Measurements from ENCODE around the gene TTLL6.
A peak's percentile ranks its signal among the peaks of the same experiment; 100 is the strongest.

The TTLL6 gene

DNA sequence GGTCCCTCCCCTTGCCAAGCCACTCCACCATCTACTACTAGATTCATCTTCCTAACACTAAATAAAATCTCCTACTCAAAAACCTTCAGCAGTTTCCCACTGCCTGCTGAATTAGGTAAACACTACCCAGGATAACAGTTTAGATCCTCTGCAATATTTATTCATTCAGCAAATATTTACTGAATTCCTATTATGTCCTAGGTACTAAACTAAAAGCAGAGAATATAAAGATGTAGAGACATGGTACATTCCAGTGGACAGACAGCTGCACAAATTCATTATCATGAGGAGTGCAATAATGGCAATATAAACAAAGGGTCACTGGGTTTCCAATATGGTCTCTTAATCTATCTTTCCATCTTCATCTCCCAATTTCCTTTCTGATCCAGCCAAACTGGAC lies 57.7 kb downstream of the TTLL6 start:
- DNase-seq (ENCODE audit: low spot score), result peak; percentile 0

- peak; percentile 52 for DNase-seq (ENCODE audit: low spot score)
These were observed 59.5 kb downstream of the TTLL6 start for GRCh38 chr17:48757524-48757961.

- DNase-seq (ENCODE audit: low spot score), result no peak
These were observed 60.2 kb downstream of the TTLL6 start for GRCh38 chr17:48756830-48757251.

DNA sequence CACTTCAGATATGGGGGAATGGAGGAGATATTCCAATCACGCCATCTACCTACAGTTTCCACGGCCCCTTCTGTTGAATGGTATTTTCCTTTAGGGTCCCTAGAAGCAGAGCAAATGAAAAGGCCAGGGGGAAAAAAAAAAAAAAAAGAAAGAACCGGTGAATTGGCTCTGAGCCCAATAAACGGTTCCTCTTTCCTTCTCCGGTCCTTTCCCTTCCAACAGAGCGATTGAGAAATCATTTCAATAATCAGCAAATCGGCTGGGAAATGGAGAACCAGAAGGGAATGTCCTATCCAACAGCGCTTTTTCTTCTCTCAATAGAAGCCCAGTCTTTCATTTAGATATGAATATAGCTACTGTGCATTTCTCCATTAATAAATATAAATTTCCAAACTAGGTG lies 61.7 kb downstream of the TTLL6 start:
- DNase-seq (ENCODE audit: low spot score), result no peak

DNA sequence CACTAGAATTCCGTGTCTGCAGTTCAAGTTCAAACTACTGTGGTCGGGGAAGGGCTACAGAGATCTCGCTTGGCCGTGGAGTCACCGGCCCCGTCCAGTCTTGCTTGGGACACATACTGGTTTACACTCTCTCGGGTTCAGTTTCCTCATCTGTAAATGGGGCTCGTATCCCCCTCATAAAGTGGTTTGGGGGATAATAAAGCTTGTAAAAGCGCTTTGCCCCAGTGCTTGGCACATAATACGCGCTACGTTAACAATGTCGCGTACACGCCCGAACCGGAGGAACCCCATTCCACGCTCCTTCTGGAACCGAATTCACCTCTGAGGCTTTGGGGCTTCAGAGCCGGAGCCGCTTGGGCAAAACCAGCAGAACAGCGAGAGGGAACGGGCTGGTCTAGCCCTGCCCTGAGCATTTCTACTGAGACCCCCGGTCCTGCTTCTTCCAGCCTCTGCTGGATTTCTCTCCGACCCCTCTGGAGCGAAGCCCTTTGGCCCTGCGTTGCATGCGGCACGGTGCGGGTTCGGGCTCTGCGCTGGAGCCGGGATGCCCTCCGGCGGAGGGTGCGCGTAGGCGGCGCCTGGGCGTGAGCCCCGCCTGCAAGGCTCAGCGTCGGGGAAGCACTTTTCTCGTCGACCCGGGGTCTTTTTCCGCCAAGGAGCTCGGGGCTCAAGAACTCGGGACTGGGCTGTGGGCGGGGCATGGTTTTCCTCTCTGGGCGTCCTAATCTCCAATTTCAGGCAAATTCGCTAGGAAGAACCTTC lies 62.3 kb downstream of the TTLL6 start:
- no peak for DNase-seq (ENCODE audit: low spot score)

- DNase-seq (ENCODE audit: low spot score), result peak; percentile 43
These were observed 63.1 kb downstream of the TTLL6 start for GRCh38 chr17:48753794-48754499.

- DNase-seq (ENCODE audit: low spot score), result no peak
These were observed 64.4 kb downstream of the TTLL6 start for GRCh38 chr17:48752399-48753288.

DNA sequence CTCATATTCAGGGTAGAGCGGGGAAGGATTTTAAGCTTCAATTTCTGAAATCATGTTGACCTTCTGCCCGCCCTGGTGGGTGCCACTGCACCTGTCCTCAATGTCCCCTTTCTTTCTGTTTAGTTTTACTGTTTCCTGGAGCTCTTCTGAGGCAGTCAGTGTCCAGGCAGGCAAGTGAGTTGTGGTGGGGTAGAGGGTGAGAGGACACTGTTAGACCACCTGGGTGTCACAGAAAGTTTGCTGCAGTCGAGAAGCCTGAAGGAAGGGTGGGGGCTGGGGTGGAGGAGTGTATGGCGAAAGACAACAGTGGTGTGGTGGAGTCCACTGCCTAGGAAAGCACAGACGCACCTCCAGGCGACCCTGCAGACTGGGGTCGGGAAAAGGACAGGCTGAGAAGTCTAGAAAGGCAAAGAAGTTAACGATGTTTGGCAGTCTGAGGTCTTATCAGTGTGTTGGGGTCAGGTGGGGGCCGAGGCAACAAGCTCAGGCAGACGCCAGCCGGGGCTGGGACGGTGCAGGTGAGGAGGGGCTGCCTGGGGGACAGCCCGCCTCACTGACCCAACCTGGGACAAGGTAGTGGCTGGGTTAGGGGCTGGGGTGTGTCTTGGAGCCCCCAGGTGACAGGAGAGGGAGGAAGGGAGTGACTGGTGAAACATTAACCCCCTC lies 65.2 kb downstream of the TTLL6 start:
- DNase-seq (ENCODE audit: low spot score), result no peak

- DNase-seq (ENCODE audit: low spot score), result no peak
These were observed 65.9 kb downstream of the TTLL6 start for GRCh38 chr17:48751172-48751571.

DNA sequence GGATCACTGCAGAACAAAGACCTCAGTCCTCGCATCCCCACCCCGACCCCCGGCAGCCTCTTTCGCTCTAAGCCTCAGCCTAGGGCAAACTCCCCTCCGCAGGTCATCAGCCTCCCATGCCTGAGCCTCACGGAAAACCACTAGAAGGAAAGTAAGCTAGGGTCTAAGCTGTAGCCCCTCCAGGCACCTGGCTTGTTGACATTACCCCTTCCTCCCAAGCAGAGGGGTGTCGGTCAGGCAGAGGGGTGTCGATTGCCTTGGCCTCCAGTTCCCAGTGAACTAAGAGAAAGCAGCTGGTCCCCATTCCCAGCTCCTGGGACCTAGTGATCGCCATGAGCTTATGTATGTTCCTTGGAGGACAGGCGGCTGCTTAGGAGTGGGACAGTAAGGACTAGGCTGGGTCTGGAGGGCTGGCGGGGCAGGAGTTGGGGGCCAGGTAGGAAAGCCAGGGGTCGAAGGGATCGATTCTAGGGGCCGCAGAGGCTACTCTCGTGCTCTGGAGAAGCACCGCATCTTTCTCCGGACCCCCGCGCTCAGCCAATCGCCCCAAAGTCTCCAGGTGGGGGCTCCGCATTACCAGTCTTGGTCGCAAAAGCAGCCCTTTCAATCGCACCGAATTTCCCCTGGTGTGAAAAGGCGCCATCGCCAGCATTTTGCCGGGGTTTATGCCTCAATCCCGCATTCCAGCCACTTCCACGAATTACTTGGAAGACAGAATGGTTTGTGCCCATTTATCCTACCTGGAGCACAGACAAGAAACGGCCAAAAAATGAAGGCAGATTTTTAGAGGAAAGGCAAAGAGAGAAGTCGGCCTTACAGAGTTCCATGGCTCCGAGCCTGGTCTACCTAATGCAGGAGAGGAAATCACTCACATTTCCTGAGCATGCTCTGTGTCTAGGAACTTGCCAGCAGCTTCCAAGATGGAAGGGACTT lies 67.1 kb downstream of the TTLL6 start:
- no peak for DNase-seq (ENCODE audit: low spot score)

GRCh38 chr17:48748718-48749566 lies 68.1 kb downstream of the TTLL6 start:
- no peak for DNase-seq (ENCODE audit: low spot score)

DNA sequence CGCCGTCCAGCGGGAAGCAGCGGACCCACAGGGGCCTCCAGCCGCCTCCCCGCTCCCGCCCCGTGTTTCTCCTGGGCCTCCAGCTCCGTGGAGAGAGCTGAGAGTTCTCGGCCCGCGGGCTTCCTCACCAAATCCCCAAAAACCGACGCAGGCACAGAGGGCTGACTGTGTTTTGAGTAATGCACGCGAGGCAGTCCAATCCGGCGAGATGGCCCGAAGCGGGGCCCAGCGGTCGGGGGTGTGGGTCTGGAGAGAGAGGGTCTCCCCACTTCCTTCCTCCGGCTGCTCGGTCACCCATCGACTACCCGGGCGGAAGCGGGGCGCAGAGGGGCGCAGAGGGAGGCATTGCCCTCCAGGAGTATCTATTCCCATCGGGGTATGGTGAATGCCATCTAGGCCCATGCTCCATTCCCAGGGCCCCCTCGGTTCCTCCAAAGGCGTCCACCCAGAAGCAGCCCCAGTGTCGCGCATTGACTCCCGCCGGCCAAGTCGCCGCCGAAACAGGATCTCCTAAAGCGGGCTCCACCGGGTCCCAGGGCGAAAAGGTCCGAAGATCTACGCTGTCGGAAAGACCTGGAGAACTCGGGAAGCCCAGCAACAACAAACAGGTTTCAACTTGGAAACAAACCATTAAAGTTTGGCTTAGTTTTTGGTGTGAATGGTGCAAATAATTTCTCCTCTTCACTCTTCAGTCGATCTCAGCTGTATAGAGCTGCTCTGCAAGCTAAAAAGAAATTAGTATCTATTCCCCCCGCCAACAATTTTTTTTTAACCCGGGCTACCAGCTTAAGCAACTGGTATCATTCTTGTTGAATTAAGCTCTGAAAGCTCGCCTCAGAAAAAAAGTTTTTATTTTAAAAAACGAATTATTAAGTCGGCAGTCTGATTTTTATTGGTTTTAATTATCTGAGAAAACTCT lies 69.3 kb downstream of the TTLL6 start:
- DNase-seq (ENCODE audit: low spot score), result no peak

- no peak for DNase-seq (ENCODE audit: low spot score)
These were observed 70.0 kb downstream of the TTLL6 start for GRCh38 chr17:48746916-48747444.

DNA sequence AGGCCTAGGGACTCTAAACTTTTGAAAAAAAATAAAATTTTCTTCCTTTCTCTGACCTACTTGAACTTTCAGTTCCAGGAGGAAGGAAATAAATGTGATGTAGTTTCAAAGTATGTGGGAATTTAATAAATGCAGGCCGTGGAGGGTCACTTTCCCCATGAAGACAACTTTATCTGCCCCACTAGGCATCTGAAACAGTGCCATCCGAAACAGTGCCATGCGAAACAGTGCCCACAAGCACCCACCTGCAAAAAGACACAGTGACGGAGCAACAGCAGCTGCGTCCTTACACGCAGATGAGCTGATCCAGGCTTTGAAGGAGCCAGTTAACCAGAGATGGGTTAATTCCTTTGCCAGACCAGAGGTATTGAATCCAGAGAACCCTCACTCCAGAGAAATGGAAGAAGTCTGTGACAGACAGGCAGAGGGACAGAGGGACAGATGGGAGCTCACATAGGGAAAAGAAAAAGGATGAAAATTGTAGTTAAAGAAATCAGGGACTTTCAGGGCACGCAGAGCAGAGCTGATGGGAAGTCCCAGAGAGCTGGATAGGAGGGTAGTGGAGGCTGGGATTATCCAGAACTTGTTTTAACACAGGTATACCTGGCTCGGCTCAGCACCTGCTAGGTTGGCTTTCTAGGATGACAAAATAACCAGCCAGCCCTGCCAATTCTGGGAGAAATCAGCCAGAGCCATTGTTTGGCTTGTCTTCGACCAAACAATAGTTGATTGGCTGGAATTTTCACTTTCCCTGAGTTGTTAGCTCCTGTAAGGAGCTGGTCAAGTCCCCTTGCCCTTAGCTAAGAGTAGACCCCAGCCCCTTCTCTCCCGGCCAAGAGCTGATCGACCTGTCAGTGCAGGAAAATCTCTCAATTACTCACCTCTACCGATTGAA lies 71.4 kb downstream of the TTLL6 start:
- DNase-seq (ENCODE audit: low spot score), result no peak

DNA sequence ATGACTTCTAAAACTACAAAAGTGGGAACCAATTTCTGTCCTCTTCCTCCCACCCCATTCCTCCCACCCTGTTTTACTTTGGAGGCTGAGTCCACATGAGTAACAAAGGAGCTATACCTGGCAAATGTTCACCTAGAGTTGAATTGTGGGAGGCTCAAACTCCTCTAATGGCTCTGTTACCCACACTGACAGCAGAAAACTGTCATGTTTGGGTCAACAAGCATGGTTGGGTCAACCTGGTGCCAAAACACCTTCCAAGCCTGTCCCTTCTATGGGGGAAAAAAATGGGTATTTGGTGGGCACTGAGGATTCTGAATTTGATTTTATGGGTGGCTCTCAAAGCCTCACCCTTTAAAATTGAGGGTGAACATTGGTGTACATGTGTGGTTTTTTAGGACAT lies 76.5 kb downstream of the TTLL6 start:
- no peak for DNase-seq (ENCODE audit: low spot score)

DNA sequence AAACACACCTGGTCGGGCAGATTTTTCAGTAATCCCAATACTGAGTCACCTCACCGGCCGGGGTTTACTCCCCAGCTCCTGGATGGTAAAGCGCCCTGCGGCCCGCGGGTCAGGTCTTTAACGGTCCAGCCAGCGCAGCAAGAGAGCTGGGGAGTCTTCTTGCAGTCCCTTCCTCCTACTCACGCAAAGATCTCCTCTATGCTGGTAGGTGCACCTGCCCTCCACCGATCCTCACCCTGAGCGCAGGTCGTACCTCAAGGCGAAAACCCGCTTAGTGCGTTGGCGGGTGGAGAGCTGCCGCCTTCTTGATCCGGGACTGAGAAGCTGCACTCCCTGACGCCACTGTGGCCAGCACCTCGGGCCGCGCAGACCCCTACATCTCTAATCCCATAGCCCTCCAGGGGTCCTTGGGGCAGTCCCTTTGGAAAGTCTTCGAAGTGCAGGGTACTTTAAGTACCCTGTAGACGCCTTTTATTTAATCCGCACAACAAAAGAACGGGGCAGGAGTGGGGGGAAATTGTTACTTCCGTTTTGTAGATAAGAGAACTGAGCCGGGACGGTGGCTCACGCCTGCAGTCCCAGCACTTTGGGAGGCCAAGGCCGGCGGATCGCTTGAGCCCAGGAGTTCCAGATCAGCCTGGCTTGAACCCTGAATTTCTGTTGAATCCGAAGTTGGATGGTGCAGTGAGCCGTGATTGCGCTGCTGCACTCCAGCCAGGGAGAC lies 78.1 kb downstream of the TTLL6 start:
- no peak for DNase-seq (ENCODE audit: low spot score)

DNA sequence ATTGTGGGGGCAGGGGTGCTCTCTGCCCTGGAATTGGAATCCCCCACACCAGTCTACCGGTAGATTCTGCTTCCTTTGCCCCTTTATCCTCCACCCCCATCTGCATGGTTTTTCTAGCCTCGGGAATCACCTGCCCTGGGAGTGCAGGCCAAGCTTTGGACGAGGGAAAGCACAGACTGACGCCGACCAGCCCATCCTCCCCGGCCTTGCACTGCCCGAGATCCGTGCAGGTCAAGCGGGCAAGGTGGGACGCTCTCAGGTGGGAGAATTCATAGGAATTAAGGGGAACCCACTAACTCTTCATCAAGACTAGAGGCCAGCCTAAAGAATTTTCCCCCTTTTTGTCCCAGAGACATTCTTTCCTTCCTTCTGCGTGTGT lies 78.6 kb downstream of the TTLL6 start:
- no peak for DNase-seq (ENCODE audit: low spot score)

Data from AG08395 (cell line).